GM18502 (cell line): ENCODE data around the gene RPTOR.
A peak's percentile ranks its signal among the peaks of the same experiment; 100 is the strongest.
"Not testable (repeated sequence)": the region's sequence is repeated elsewhere in the genome, so short reads cannot be mapped to it uniquely, and the experiment has no call there.

Source experiments
- ATAC-seq: cut with Tn5 transposase; IDR thresholded peaks from one replicate; pipeline ENCODE4 v1.9.1; 2021; ENCODE audit warnings: mild to moderate bottlenecking; ENCODE audit not compliant: unreplicated experiment, poor library complexity

The RPTOR gene, protein sequence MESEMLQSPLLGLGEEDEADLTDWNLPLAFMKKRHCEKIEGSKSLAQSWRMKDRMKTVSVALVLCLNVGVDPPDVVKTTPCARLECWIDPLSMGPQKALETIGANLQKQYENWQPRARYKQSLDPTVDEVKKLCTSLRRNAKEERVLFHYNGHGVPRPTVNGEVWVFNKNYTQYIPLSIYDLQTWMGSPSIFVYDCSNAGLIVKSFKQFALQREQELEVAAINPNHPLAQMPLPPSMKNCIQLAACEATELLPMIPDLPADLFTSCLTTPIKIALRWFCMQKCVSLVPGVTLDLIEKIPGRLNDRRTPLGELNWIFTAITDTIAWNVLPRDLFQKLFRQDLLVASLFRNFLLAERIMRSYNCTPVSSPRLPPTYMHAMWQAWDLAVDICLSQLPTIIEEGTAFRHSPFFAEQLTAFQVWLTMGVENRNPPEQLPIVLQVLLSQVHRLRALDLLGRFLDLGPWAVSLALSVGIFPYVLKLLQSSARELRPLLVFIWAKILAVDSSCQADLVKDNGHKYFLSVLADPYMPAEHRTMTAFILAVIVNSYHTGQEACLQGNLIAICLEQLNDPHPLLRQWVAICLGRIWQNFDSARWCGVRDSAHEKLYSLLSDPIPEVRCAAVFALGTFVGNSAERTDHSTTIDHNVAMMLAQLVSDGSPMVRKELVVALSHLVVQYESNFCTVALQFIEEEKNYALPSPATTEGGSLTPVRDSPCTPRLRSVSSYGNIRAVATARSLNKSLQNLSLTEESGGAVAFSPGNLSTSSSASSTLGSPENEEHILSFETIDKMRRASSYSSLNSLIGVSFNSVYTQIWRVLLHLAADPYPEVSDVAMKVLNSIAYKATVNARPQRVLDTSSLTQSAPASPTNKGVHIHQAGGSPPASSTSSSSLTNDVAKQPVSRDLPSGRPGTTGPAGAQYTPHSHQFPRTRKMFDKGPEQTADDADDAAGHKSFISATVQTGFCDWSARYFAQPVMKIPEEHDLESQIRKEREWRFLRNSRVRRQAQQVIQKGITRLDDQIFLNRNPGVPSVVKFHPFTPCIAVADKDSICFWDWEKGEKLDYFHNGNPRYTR (N-terminal part only)

DNA sequence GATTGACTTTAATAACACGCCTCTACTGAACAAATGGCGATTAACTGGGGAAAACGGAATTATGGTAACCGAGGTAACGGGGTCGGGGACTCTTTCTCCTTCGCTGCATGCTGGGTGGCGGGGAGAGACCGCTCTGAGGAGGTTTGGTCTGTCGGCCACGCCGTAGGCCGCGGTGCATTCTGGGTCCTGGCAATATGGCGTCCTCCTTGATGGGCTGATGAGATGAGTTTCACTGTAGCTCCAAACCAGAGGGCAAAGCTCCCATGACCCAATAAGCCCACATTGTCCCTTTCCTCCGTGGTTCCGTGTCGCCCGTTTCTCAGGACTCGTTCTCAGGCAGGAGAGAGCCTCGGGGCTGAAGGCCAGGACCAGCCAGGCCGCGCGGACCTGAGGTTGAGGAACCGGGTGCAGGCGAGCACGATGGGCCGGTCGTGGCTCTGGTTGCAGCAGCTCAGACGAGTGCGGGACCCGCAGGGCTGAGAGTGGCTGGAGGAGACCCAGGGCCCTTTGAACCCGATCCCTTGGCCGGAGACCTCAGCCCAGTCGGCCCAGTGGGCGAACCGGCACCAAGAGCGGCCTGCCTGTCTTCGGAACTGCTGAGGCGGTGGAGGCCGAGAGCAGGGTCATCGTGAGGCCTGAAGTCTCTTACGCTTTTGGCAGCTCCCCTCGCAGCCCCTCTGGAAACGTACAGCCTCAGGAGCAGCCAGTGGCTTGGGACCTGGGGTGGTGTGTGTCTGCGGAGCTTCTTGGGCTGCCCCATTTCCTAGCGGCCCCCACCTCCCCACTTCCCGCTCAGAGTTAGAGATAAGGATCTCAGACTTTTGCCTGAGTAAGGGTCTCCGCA is at the start of gene RPTOR:
TSS of gene RPTOR (plus strand) at position 184 of the 844 bp plus-strand sequence. CDS start 792 bp downstream, outside the sequence.
- peak; percentile 65 for ATAC-seq

DNA sequence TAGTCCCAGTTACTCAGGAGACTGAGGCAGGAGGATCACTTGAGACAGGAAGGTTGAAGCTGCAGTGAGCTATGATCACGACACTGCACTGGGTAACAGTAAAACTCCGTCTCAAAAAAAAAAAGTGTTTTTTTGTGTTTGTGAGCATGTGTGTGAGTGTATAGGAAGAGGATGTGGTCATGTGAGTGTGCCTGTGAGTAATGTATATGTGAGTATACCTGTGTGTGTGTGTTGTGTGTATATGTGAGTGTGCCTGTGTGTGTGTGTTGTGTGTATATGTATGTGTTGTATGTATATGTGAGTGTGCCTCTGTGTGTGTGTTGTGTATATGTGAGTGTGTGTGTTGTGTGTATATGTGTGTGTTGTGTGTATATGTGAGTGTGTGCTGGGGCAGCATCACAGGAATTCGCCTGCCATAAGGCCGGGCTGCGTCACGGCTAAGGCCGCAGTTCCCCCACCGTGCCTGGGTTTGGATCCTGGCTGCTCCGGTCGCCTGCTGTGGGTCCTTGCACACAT is 46.9 kb upstream of the RPTOR start:
- ATAC-seq: no peak

DNA sequence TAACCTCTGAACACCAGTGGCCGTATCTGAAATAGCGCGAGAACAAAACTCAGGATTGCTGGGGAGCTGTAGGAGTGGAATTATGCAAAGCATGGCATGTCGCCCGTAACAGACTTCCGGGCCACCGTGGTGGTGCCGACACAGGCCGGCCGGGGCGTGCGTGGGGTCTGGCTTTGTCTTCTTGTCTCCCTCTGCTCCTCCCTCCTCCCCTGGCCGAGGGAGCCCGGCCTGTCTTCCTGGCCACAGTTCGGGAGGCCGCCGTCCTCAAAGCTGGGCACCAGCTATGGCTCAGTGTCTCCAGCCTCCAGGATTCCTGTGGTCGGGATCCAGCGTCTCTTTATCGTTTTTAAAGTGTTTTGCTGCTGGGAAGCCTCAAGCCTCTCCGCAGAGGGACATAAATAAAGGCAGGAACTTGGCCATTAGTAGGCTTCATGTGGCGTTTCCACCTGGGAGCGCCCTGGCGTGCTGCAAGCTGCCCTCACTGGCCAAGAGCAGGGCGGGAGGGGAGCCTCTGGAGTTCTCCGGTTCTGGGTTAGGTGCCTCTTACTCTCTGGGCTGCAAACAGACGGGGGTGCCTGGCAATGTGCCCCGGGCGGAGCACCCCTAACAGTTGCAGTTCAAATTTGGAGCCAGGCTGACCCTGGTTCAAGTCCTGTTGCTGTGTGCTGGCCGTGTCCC is 46.3 kb upstream of the RPTOR start:
- no peak for ATAC-seq

DNA sequence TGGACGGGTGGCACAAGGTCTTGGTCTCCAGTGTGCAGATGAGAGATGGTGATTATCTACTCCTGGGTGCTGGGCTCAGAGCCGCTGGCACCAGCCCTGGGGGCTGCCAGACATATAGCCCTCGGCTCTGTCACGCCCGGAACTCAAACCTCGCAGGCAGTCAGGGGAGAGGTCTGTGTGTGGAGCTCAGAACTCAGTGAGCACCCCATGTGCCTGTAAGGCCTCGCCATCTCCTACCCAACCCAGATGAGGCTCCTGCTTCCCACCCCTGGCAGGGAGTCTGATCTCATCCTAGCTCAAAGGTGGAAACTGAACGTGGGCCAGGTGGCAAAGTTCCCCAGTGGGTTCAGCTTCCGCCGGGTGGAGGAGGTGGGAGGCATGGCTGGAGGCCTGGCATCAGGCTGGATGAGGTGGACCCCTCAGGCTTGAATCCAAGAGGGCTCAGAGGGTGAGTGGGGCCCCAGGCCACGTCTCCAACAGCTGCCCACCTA is 45.7 kb upstream of the RPTOR start:
- no peak for ATAC-seq

DNA sequence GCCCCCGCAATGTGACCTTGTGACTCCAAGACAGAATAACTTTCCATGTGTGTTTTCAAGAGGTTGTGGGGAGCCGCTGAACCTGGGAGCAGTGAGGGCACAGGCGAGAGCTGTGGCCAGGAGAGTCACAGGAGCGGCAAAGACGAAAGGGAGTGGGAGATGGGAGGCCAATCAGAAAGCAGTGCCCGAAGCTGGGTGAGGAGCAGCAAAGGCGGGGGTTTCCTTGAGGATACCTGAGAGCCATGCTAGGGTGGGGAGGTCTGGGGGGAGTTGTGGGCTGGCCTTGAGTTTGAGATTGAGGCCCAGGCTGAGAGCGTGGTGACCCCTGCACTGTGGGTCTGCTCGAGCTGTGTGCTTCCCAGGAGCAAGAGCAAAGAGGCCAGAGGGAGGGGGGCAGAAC is 45.1 kb upstream of the RPTOR start:
- ATAC-seq: no peak

DNA sequence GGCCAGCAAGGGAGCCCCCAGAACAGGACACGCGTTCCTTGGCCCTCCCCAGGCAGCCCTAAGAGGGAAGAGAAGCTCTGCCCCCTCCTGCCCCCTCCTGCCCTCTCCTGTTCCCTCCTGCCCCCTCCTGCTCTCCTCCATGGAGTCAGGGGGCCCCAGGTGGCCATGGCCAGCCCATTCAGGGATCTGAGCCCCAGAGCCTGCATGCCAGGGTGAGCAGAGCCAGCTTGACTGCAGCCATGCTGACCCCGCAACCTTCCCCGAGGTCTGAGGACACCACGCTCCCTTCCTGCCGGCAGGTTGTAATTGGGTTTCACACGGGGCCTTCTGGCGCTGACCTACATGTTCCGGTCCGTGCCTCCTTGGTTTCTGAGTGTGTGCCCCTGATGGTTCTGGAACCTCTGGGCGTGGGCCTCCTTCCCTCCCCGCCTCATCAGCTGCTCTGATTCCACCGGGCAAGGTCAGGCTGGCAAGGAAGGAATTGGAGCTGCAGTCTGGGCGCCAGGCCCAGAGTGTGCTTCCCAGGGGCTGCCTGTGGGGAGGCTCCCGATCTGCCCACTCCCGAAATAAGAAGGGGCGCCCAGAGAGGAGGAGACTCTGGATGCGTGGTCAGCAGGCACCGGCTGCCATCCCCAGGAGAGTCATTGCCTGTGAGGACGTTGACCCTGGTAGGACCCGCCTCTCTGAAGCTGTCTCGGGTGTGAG is 44.5 kb upstream of the RPTOR start:
- ATAC-seq: no peak

DNA sequence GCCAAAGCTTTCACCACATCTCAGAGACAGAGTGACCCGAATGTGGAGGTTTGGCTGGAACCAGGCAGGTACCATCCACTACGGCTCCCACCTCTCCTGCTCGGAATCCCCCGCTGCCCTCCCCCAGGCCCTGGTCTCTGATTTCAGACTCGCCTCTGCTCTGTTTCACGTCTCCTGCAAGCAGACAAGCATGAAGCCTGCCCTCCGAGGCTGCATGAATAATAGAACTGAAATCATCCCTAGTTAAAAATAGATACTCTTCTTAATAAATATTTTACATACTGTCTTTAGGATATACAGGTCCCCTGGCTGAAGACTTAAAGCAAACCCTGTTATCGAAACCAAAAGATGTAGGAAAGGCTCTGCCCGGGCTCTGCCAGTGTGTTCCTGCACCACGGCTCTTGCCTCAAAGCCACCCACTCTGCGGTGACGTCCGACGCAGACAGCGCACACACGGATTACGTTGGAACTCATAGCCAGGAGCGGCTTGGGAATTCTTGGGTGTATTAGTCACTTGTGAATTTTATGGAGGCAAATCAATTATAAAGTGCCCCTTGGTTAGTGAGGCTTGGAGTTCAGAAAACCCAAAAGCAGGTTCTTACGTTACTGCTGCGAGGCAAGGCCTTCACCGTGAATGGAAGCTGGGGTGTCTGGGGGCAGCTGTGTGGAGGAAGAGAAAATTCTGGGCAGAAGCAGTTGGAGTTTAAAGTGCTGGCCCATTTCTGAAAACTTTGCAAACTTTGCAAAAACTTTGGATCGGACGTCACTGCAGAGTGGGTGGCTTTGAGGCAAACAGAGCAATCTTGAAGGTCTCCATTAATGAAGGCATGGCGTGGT is 42.7 kb upstream of the RPTOR start:
- ATAC-seq: no peak

DNA sequence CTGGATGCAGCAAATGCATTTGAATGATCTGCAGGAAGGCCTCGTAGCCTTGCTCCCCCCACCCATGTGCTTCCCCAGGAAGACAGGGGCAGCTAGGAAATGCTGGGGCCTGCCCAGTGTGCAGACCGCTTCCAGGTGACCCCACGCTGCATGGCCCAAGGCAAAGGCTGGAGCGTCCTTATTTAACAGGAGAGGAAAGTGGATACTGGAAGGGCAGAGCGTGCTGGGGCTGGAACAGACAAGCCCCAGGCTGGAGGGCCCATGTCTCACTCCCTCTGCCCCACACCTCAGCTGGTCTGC is 42.1 kb upstream of the RPTOR start:
- no peak for ATAC-seq

DNA sequence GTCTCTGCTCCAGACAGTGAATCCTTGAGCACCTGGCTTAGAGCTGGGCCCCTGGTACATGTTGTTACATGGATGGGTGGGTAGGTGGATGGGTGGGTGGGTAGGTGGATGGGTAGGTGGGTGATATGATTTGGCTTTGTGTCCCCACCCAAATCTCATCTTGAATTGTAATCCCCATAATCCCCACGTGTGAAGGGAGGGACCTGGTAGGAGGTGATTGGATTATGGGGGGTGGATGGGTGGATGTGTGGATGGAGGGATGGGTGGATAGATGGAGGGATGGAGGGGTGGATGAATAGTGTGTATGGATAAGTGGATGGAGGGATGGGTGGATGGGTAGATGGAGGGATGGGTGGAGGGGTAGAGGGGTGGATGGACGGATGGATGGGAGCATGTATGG is 41.6 kb upstream of the RPTOR start:
- ATAC-seq: no peak

DNA sequence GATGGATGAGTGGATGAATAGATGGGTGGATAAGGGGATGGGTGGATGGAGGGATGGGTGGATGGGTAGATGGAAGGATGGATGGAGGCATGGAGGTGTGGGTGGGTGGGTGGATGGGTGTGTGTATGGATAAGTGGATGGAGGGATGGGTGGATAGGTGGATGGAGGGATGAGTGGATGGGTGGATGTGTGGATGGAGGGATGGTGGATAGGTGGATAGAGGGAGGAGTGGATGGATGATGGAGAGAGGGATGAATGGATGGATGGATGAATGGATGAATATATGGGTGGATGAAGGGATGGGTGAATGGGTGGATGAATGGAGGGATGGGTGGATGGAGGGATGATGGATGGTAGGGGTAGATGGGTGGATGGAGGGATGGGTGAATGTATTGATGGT is 40.7 kb upstream of the RPTOR start:
- no peak for ATAC-seq

DNA sequence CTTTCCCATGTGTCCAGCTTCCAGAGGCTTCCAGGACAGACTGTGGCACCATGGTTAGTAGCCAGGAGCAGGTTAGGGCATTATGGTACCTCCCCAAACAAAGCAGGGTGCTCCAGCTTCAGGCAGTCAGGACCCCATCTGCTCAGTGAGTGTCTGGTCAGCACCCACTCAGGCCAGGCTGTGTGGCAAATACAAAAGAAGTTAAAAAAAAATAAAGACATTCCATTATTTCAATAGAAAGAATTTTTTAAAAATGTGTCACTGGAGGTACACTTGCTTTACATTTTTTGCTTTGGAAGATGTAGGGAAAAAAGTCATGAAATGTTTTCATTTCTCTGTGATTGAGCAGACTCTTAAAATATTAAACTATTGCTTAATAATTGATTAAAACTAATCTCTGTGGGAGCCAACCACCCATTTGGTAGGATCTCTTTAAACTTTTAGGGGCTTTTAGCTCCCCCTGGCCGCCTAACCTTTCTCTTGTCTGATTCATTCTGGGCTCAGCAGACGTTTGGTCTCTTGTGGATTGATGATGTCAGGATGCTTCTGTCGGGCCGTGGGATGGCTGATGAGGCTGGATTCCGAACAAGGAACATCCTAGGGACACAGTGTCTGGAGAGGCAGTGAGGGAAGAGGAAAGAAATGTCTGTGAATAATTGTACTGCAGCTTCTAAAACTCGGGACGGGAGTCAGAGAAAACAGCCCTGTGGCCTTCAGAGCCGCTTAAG is 39.8 kb upstream of the RPTOR start:
- ATAC-seq: no peak

DNA sequence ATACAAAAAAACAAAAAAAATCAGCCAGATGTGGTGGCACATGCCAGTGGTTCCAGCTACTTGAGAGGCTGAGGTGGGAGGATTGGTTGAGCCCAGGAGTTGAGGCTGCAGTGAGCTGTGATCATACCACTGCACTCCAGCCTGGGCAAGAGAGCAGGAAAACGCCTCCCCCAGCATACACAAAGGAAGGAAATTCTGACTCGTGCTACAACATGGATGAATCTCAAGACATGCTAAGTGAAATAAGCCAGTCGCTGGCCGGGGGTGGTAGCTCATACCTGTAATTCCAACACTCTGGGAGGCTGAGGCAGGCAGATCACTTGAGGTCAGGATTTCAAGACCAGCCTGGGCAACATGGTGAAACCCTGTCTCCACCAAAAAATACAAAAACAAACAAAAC is 37.5 kb upstream of the RPTOR start:
- not testable (repeated sequence) for ATAC-seq

DNA sequence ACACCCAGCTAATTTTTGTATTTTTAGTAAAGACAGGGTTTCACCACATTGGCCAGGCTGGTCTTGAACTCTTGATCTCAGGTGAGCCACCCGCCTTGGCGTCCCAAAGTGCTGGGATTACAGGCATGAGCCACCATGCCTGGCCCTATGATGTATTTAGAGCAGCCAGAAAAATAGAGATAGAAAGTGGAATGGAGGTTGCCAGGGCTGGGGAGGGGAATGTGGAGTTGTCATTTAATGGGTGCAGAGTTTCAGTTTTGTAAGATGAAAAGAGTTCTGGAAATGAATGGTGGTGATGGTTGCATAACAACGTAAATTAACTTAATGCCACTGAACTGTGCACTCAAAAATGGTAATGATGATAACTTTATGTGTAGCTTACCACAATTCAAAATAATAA is 36.7 kb upstream of the RPTOR start:
- no peak for ATAC-seq

DNA sequence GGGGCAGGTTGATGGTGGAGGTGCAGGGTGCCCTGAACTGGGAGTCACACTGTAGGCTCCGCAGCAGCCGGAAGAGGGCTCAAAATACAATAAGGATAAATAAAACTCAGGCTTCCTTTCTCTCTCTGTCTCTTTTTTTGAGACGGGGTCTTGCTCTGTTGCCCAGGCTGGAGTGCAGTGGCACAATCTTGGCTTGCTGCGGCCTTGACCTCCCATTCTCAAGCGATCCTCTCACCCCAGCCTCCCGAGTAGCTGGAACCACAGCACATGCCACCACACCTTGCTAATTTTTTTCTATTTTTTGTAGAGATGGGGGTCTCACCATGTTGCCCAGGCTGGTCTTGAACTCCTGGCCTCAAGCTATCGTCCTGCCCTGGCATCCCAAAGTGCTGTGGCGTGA is 35.3 kb upstream of the RPTOR start:
- ATAC-seq: no peak

DNA sequence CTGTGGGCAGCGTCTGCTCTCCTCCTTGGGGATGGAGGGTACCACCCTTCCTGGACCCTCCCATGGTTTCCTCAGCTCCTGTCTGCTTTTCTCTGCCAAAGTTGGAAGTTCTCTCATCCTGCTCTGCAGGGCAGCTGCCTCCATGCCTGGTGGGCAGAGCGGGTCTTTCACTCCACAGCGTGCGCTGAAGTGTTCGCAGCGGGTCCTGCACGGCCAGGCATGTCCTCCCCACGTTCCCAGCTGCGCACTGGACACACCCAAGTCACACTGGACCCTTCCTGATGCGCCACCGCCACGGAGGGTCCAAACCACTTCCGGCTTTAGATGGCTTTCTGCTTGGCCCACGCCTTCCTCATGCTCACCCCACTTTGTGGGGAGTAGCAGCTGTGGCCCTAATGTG is 34.5 kb upstream of the RPTOR start:
- no peak for ATAC-seq

DNA sequence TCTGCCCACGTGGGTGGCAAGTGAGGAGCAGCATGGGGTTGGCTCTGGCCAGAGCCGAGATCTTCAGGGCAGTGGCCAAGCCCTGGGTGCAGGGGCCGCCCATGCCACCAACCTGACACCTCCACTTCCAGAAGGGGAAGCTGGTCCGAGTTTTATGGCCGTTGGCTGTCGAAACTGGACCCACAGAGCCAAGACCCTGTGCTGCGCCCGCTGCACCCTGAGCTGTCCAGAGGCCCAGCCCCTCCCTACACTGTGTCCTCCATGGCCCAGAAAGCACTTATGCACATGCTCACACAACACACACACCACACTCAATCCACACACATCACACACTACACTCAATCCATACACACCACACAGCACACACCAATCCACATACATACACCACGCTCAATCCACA is 33.9 kb upstream of the RPTOR start:
- no peak for ATAC-seq
